ENCODE results near the gene SLC25A48.
"Not testable (repeated sequence)": the region's sequence is repeated elsewhere in the genome, so short reads cannot be mapped to it uniquely, and the experiment has no call there.

The SLC25A48 gene

GRCh38 chr5:135829681-135830383 is 4.6 kb upstream of the SLC25A48 start:
- no peak for FAIRE-seq
- peak; percentile 83 for DNase-seq (ENCODE audit: low spot score)

GRCh38 chr5:135830384-135830700 is 4.1 kb upstream of the SLC25A48 start:
- DNase-seq (ENCODE audit: low spot score) (no peak), FAIRE-seq (no peak)

DNA sequence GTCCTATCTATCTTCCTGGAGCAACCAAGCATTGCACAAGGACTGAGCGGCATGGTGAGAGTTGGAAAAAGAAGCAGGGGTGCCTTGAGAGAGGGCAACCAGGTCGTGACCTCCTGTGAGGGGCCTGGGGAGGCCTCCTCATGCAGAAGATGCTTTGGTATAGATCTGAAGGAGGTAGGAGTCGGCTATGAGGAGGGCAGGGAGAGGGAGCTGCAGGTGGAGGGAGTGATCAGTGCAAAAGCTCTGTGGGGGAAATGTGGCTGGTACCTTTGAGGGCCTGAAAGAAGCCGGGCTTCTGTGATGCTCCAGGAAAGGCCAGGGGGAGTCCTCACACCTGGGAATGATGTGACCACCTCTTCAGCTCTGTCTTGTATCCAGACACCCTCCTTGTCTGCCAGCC is 3.6 kb upstream of the SLC25A48 start:
- DNase-seq (ENCODE audit: low spot score): no peak
- FAIRE-seq: no peak

GRCh38 chr5:135831439-135831838 is 3.0 kb upstream of the SLC25A48 start:
- FAIRE-seq: no peak
- no peak for DNase-seq (ENCODE audit: low spot score)

- no peak for FAIRE-seq
- DNase-seq (ENCODE audit: low spot score): no peak
These were observed 2.5 kb upstream of the SLC25A48 start for GRCh38 chr5:135831851-135832555.

DNA sequence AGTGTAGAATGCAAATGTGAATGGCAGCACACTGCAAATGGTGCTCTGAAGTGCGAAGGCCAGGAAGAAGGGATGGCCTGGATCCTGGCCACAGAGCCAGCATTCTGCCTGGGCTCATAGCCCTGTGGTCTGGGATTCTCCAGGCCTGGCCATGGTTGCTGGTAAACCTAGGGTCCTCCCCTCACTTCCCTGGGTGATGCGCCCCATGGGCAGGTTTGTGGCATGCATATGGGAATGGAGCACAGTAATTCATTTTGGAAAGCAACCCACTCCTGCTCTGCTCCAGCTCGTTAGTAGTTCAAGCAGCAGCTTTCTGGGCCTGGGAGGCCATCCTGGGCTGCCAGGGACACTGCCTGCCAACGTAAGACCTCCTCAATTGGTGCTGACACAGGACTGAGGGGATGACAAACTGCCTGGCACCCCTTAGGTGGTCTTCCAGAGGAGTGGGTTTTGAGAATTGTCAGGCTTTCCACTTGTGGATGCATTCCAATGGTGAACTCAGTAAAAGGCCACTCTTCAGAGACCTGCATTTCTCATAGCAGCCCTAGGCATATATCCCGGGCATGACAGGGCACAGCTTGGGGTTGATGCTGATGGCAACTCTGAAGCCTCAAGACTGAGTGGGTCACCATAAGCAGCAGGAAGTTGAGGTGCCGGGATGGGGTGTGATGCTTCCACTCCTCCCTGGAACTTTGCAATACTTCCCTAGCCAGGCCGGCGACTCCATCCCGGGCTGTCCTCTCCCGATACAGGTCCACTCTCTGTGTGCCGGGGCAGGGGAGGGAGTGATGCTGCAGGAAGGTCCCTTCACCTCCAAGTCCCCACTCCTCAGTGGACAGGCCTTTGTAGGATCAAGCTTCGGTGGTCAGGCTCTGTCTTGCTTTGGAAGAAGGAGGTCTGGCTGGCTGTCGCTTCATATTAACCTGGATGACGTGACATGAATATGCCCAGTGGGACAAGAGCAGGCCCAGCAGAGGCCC is 1.2 kb upstream of the SLC25A48 start:
- no peak for DNase-seq (ENCODE audit: low spot score)
- FAIRE-seq: no peak

DNA sequence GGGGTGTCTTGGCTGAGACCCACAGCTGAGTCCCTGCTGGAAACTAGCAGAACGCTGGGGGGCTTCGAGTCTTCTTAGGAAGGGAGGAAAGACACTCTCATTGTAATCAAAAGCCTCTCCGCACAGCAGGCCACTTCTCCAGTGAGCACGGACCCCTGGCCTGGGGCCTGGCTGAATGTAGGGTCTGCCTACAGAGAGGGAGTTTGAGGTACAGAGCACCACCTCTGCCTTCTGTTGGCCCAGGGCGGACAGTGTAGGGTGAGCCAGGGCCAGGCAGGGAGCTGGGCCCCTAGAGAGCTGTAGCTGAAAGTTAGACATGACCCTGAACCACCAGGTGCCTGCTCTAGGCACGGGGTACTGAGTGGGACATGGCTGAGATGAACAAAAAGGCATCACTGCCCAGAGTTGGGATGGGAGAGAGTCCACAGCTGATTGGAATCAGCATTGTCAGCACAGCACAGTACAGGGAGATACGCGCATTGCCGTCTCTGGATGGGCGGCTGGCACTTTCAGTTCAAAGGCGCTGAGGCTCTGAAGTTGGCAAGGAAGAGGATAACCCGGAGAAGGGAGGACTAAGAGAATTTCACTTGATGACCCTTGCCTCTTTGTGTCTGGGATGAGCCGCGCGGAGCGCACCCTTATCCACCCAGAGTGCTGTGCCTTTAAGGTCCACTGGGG is 363 bp upstream of the SLC25A48 start:
- FAIRE-seq (no peak), DNase-seq (ENCODE audit: low spot score) (no peak)

DNA sequence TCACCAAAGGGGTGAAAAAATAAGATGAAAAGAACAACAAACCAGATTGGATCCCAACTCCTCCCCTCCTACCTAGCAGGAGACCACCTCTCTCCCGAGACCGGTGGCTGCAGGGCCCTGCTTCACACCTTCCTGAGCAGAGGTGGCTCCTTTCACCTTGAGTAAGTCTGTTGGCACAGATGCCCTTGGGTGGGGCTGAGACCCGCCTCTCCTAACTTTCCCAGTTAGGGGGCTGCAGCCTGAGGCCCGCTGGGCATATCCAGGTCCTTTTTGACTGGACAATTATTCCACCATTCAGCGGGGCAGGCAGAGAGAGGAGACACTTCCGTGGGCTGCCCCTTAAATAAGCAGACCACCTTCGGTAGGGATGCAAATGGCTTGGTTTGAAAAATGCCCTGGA is 1.3 kb downstream of the SLC25A48 start:
- FAIRE-seq (no peak), DNase-seq (ENCODE audit: low spot score) (no peak)

DNA sequence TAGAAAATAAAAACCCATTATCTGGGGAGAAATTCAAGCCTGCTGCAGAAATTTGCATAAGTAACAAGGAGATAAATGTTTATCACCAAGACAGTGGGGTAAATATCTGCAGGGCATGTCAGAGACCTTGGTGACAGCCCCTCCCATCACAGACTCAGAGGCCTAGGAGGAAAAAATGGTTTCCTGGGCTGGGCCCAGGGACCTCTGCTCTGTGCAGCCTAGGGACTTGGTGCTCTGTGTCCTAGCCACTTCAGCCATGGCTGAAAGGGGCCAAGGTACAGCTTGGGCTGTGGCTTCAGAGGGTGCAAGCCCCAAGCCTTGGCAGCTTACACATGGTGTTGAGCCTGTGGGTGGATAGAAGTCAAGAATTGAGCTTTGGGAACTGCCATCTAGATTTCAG is 3.9 kb downstream of the SLC25A48 start:
- not testable (repeated sequence) for FAIRE-seq; DNase-seq (ENCODE audit: low spot score)

DNA sequence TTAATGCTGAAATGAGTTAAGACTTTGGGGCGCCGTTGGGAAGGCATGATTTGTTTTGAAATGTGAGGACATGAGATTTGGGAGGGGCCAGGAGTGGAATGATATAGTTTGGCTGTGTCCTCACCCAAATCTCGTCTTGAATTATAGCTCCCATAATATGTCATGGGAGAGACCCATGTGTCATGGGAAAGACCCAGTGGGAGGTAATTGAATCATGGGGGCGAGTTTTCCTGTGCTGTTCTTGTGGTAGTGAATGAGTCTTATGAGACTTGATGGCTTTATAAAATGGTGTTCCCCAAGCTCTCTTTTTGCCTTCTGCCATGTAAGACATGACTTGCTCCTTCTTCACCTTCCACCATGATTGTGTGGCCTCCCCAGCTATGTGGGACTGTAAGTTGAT is 5.1 kb downstream of the SLC25A48 start:
- FAIRE-seq (no peak), DNase-seq (ENCODE audit: low spot score) (no peak)

DNA sequence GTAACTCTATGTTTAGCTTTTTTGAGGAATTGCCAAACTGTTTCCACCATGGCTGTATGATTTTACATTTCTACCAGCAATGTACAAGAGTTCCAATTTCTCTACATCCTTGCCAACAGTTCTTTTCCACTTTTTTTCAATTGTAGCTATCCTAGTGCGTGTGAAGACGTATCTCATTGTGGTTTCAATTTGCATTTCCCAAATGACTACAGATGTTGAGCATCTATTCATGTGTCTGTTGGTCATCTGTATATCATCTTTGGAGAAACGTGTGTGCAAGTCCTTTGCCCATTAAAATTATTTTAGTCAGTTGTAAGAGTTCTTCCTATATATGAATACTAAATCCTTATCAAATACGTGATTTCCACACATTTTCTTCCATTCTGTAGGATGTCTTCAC is 6.5 kb downstream of the SLC25A48 start:
- DNase-seq (ENCODE audit: low spot score) (no peak), FAIRE-seq (no peak)

GRCh38 chr5:135842737-135843136 is 8.3 kb downstream of the SLC25A48 start:
- FAIRE-seq: no peak
- no peak for DNase-seq (ENCODE audit: low spot score)

DNA sequence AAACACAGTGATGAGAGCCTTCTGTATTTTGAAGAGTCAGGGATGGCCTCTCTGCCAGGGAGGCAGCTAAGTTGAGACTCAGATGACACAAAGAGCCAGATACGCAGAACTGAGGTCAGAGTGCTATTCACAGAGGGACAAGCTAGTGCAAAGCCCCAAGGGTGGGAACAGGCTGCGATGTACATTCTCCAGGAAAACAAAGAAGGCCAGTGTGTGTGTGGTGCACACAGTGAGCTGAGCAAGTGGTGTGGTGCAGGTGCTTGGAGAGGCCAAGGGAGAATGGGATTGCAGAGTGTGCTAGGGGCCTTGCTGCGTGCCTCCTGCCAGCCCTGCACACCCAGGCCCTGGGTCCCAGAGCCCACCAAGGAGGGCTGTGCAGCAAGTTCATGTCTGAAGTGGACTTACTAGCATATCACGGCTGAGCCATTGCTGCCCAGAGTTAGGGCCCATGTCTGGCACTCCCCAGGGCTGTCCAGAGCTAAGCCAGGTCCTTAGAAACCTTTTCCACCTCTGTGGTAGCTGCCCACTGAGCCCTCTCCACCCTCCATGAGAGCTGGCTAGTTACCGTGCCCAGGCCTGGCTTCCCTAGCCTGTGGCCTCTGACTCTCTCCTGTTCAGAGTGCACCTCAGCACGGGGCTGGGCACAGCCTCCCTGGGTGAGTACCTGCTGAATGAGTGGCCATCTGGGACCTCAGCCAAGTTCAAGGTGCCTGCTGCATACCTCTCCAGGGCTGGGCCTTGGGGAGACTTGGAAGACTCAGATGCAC is 9.3 kb downstream of the SLC25A48 start:
- FAIRE-seq: no peak
- DNase-seq (ENCODE audit: low spot score): no peak

- DNase-seq (ENCODE audit: low spot score) (no peak), FAIRE-seq (no peak)
These were observed 11.8 kb downstream of the SLC25A48 start for GRCh38 chr5:135846311-135846710.

DNA sequence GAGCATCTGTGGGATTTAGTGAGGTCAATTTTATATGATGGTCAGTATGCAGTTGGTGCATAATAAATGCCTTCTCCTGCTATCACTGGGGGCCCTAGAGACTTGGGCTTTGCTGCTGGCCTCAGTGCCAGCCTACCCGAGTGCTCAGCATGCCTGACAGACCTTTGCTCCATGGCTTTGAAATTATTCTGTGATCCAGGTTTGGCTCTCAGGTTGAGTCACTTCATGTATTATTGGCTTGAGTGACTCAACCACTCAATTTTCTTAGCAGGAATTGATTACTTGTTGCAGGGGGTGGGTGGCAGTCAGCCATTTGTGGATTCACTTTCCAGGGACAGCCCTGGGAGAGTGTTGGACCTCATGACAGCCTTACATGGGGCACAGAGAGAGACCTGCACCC is 13.5 kb downstream of the SLC25A48 start:
- FAIRE-seq: no peak
- DNase-seq (ENCODE audit: low spot score): no peak

- FAIRE-seq: no peak
- no peak for DNase-seq (ENCODE audit: low spot score)
These were observed 15.8 kb downstream of the SLC25A48 start for GRCh38 chr5:135850231-135850630.

- DNase-seq (ENCODE audit: low spot score) (no peak), FAIRE-seq (no peak)
These were observed 16.2 kb downstream of the SLC25A48 start for GRCh38 chr5:135850671-135851070.

DNA sequence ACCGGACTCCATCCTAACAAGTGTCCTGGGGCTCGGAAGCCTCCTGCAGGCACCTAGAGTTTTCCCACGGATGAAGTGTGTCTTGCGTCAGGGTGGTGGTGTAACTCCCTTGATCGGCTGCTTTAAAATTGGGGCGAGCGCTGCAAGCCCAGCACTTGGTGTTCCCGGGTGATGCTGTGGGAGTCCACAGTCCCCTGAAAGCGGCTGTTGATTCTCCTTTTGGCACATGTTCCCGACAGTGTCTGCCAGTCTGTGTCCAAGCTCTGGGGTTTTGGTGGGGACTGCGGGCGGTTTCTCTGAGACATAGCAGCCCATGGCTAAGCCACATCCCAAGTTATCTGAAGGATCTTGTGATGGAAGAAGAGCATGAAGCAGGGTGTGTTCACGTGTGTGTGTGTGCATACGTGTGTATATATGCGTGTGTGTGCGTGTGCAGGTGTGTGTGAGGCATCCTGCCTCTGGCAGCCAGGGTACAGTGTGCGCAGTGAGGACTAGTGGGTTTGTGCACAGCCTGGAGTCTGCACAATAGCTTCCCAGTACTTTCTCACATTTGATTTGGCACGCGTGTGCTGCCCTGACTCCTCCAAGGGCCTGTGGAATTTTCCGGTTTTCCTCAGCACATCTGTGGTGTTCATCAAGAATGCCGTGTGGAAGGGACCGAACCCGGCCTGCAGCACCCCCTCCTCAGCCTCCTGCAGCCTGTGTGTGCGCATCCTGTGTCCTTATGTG is 16.9 kb downstream of the SLC25A48 start:
- FAIRE-seq (no peak), DNase-seq (ENCODE audit: low spot score) (no peak)

GRCh38 chr5:135851915-135852845 is 17.7 kb downstream of the SLC25A48 start:
- DNase-seq (ENCODE audit: low spot score) (no peak), FAIRE-seq (no peak)

Data from urothelium cell line (cell line).